ENCODE data around the gene SFTA2. TPM values are rescaled to one million over a fixed set of nuclear protein-coding genes. Genes with fewer than 3 reads are reported as not detected.
"Not testable (repeated sequence)": the region's sequence is repeated elsewhere in the genome, so short reads cannot be mapped to it uniquely, and the experiment has no call there.

Gene SFTA2
- total and polyA plus RNA-seq, 4 donors = 65.4 to 2,392 (median 573) TPM

GRCh38 chr6:30928677-30929076 lies 3.3 kb downstream of the SFTA2 start:
- TF ChIP-seq CTCF (IDR thresholded peaks at IDR 0.05; ENCODE audit: control extremely low read depth, extremely low read depth) = no peak
- Histone ChIP-seq H3K4me3 (no peak overlapping the region), H3K27me3 (ENCODE audit: control insufficient read depth in 3 of 3, insufficient read depth in 3 of 3, low read length in 2 of 3) (no peaks in the 10 kb centered on the region), H3K9me3 (ENCODE audit: control insufficient read depth in 4 of 4, insufficient read depth in 3 of 4, low read length in 3 of 4) (peaks cover 0 to 4% (median 1%) of the 10 kb centered on the region in 4 donors), H3K27ac (ENCODE audit: low read depth in 1 of 2, low read length in 1 of 2) (peak overlapping the region in 1 of 2 donors; percentile 34), H3K9ac (ENCODE audit: insufficient read depth in 1 of 2, low read length in 2 of 2) (no peak overlapping the region), H3K36me3 (ENCODE audit: control insufficient read depth in 4 of 4, insufficient read depth in 4 of 4, low read length in 4 of 4) (peaks cover 0 to 20% (median 4%) of the 10 kb centered on the region in 4 donors), H3K4me1 (ENCODE audit: control insufficient read depth in 5 of 5, insufficient read depth in 5 of 5, low read length in 5 of 5) (peaks cover 0 to 13% (median 0%) of the 10 kb centered on the region in 5 donors)
- no peak for ATAC-seq (ENCODE audit: insufficient read depth, low FRiP score)
- WGBS, 2 donors = 77 to 97% methylated on average over 3 of the region's 3 CpGs
- DNase-seq = no peak

GRCh38 chr6:30927080-30927479 lies 4.9 kb downstream of the SFTA2 start:
- H3K27ac ChIP-seq (ENCODE audit: low read depth in 1 of 2, low read length in 1 of 2) = peak overlapping the region; percentile 24 to 81
- 79 to 90% methylated on average over 3 of the region's 3 CpGs for WGBS, 2 donors

DNA sequence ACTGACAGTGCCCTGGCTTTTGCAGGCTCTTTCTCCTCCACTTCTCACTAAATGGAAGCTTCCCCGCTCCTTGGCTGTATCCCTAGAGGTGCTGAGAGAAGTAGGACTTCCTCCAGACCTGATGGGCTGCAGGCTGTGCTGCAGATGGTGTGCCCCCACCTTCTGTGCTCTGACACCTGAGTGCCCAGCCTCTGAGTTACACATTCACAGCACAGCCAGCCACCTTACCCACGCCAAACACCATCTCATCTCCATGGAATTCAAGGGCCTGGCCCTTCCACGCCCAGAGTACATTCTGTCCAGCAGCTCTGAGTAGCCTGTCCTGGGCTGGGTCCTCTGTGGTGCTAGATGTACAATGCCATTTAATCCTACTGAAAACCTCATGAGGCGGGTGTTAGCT lies 5.3 kb downstream of the SFTA2 start:
- Histone ChIP-seq H3K27ac (ENCODE audit: low read depth in 1 of 2, low read length in 1 of 2) (peak overlapping the region; percentile 24 to 81), H3K27me3 (ENCODE audit: control insufficient read depth in 3 of 3, insufficient read depth in 3 of 3, low read length in 2 of 3) (no peaks in the 10 kb centered on the region), H3K4me1 (ENCODE audit: control insufficient read depth in 5 of 5, insufficient read depth in 5 of 5, low read length in 5 of 5) (peaks cover 0 to 7% (median 0%) of the 10 kb centered on the region in 5 donors), H3K9ac (ENCODE audit: insufficient read depth in 1 of 2, low read length in 2 of 2) (no peak overlapping the region), H3K36me3 (ENCODE audit: control insufficient read depth in 4 of 4, insufficient read depth in 4 of 4, low read length in 4 of 4) (peaks cover 0 to 40% (median 13%) of the 10 kb centered on the region in 4 donors), H3K4me3 (no peak overlapping the region), H3K9me3 (ENCODE audit: control insufficient read depth in 4 of 4, insufficient read depth in 3 of 4, low read length in 3 of 4) (peaks cover 0 to 4% (median 1%) of the 10 kb centered on the region in 4 donors)
- ATAC-seq (ENCODE audit: insufficient read depth, low FRiP score) (peak; percentile 75), DNase-seq (no peak)
- 73 to 86% methylated on average over 4 of the region's 4 CpGs for WGBS, 2 donors
- TF ChIP-seq CTCF (IDR thresholded peaks at IDR 0.05; ENCODE audit: control extremely low read depth, extremely low read depth) = no peak

More at GRCh38 chr6:30927080-30927479, 4.9 kb downstream of the SFTA2 start:
- not testable (repeated sequence) for ATAC-seq (ENCODE audit: insufficient read depth, low FRiP score); H3K27me3 ChIP-seq (ENCODE audit: control insufficient read depth in 3 of 3, insufficient read depth in 3 of 3, low read length in 2 of 3); DNase-seq; H3K4me3 ChIP-seq; H3K9ac ChIP-seq (ENCODE audit: insufficient read depth in 1 of 2, low read length in 2 of 2); H3K9me3 ChIP-seq (ENCODE audit: control insufficient read depth in 4 of 4, insufficient read depth in 3 of 4, low read length in 3 of 4); H3K4me1 ChIP-seq (ENCODE audit: control insufficient read depth in 5 of 5, insufficient read depth in 5 of 5, low read length in 5 of 5)
- peaks cover 0 to 36% (median 13%) of the 10 kb centered on the region in 4 donors for H3K36me3 ChIP-seq (ENCODE audit: control insufficient read depth in 4 of 4, insufficient read depth in 4 of 4, low read length in 4 of 4)

GRCh38 chr6:30924040-30924627 lies 7.8 kb downstream of the SFTA2 start:
- 90% methylated on average over 9 of the region's 9 CpGs for WGBS, 2 donors
- not testable (repeated sequence) for ATAC-seq (ENCODE audit: insufficient read depth, low FRiP score); H3K4me3 ChIP-seq; DNase-seq; H3K9ac ChIP-seq (ENCODE audit: insufficient read depth in 1 of 2, low read length in 2 of 2); H3K27me3 ChIP-seq (ENCODE audit: control insufficient read depth in 3 of 3, insufficient read depth in 3 of 3, low read length in 2 of 3); H3K9me3 ChIP-seq (ENCODE audit: control insufficient read depth in 4 of 4, insufficient read depth in 3 of 4, low read length in 3 of 4); H3K4me1 ChIP-seq (ENCODE audit: control insufficient read depth in 5 of 5, insufficient read depth in 5 of 5, low read length in 5 of 5)
- Histone ChIP-seq H3K36me3 (ENCODE audit: control insufficient read depth in 4 of 4, insufficient read depth in 4 of 4, low read length in 4 of 4) (peaks cover 7 to 58% (median 21%) of the 10 kb centered on the region in 4 donors), H3K27ac (ENCODE audit: low read depth in 1 of 2, low read length in 1 of 2) (peak overlapping the region in 1 of 2 donors; percentile 43)

Measured in lung (tissue), 12 donors.